Suppressor macrophage treated with lipopolysaccharide for 1 hour (primary cell): ENCODE results near the gene SH2D4B.

ENCODE experiments used
- DNase-seq, 3 donors: peaks; one replicate each; pipeline ENCODE4 v3.0.0-alpha.2; 2020 to 2022

The SH2D4B gene

DNA sequence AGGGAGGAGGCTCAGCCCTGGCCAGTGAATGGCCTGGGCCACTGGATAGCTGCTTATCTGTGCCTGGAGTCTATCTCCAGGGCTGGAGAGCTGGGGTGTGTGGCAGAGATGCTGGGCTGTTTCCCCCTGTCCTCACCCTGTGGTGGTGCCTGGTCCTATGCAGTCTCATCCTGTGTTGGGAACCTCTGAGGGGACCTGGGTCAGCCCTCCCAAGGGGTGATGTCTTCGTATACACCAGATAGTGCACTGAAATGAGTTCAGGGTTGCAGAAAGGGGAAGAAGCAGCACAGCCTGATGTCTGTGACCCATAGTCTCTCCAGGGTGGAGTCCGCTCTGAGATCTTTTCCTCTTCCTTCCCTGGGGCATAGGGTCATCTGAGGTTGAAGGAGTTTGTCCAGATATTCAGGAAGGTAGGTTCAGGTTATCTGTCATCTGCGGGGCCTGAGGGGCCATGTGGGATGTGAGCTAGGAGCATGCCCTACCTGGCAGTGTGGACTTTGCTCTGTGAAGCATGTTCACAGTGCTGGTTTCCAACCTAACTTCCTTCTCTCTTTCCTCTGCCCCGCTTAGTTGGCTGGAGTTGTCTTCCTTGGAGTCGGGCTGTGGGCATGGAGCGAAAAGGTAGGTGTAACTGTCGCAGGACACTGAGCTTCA is 33.4 kb upstream of the SH2D4B start:
- peak; percentile 66 to 68 (median 67) for DNase-seq

DNA sequence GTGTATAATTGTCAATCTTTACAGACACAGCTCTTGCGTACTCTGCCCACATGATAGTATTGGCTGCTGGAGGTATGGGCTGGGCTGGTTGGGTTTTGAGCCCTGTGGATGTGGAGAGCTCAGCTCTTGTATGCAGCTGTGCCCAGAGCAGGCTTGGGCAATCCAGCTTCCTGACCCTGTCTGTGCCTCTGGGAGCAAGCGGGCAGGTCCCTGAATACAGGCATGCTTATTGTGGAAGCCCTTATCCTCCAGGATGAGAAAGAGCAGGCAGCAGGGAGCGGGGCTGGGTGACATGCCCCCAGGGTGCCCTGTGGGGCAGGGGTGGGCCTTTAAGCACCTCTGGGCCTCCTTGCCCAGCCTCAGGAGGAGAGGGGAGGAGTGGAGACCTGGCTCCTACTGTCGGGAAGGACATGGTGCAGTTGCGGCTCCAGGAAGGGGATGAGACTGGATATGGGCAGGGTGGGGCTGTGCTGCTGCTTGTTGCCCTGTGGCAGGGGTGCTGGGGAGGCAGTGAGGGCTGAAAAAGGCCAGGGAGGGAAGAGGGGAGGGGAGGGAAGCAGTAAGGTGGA is 32.7 kb upstream of the SH2D4B start:
- DNase-seq: no peak

DNA sequence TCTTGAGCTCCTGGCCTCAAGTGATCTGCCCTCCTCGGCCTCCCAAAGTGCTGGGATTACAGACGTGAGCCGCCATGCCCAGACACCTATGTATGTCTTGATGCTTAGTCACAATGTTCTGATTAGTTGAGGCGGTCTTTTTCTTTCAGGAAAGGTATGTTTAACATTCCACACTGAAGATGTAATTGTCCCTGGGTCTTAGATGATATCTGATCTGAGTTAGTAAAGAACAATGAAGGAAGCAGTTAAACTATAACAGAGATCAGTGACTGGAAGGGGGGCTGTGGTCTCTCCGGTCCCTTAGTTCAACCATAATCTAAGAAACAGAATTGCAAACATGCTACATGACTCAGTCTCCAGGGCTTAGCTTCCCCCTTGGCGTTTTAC is 31.5 kb upstream of the SH2D4B start:
- no peak for DNase-seq

DNA sequence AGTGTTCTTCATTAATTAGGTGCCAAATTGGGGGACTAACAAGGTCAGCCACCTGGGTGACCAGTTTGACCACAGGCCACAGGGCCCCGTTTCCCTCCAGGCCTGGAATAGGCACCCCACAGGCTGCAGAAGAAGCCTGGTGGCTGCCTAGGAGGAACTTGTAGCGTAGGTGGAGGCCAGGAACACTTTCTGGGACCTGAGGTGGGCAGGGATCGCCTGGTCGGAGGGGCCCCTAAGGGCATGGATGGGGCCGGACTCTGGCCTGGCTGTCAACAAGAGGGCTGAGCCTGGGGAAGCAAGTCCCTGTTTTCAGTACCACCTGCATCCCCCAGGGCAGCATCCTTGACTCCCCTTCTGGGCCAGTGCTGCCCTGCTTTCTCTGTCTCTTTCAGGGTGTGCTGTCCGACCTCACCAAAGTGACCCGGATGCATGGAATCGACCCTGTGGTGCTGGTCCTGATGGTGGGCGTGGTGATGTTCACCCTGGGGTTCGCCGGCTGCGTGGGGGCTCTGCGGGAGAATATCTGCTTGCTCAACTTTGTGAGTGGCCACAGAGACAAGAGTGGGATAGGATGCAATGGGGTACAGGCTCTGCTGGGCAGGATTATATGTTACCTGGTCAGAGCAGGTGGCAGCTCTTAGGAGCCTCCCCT is 30.7 kb upstream of the SH2D4B start:
- no peak for DNase-seq

DNA sequence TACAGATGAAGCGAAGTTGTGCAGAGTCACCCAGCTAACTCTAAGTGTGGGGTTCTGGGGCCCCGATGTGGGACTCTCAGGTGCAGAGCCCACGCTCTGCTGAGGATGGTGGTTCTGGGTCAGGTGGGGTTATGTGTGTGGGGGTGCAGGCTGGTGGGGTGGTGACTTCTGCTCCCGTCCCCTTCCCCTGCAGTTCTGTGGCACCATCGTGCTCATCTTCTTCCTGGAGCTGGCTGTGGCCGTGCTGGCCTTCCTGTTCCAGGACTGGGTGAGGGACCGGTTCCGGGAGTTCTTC is 28.6 kb upstream of the SH2D4B start:
- no peak for DNase-seq

DNA sequence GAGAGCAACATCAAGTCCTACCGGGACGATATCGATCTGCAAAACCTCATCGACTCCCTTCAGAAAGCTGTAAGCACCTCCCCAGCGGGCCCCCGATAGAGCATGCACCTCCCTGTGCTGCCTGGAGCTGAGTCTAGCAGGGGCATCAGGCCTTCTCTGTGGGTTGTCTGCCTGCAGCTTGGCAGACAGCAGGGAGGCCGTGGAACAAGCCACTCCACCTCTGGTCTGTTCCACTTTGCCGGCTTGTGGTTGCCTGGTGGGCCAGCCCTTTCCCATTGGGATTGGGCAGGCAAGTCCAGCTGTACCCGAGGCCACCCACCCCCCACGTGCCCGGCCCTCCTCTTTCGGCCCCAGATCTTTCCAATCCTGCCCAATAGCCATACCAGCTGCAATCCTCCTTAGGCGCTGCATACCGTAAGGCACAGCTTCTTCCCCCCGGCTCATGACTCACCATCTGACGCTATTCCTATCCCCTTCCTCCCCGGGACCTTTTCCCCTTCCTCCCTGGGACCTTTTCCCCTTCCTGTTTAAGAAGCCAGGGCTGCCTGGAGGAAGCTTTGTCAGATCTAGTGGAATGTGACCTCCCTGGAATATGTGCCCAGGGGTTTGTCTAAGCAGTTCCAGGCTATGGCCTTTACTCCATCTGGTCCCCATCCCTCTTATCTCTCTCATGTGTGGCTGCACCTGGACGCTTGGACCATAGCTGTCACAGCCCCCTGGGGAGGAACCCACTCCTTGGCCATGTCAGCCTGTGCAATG is 28.1 kb upstream of the SH2D4B start:
- DNase-seq: peak; percentile 66 to 77 (median 70)

DNA sequence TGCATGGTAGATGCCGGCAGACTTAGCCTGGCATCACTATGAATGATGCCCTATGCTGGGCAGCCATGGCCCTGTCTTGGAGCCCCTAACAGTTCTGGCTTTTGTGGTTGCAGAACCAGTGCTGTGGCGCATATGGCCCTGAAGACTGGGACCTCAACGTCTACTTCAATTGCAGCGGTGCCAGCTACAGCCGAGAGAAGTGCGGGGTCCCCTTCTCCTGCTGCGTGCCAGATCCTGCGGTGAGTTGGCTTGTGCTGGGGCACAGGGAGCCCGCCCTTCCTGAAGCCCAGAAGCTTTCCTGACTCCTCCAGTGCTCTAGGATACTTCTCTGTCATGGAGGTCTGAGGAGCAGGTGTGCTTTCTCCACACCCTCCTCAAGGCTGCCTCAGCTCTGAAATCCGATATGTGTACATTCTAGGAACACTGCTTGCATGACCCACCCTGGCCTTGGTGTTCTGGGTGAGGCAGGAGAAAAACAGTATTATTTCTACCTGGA is 25.6 kb upstream of the SH2D4B start:
- DNase-seq: no peak

DNA sequence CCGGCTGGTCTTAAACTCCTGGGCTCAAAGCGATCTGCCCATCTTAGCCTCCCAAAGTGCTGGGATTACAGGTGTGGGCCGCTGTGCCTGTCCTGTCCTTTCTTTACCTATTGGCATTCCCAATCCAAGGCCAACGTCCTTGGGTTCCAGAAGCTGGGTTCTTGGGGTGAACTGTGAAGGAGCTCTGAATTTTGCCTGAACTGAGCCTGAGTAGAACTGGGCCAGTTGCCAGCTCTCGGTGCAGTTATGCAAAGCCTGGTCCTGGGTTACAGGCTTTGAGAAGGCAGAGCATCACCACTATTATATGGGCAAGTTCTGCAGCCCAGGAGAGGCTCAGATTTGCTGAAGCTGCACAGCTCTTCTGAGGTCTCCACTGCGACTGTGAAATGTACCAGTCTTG is 24.6 kb upstream of the SH2D4B start:
- no peak for DNase-seq

DNA sequence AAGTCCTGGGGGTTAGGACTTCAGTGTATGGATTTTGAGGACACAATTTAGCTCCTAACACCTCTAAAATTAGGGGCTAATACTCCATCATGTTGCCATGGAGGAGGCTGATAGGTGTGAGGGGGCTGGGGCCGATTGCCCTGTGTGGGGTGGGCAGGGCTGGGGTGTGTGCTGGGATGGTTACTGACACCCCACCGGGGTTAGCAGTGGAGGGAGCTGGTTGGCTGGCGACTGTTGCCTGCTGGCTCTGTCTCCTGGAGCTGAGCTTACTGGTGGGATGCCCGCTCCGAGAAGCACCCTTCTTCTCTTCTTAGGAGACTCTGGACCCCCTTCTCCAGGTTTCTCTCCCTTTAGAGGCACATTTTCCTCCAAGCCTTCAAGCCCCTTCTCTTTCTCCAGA is 22.2 kb upstream of the SH2D4B start:
- no peak for DNase-seq

DNA sequence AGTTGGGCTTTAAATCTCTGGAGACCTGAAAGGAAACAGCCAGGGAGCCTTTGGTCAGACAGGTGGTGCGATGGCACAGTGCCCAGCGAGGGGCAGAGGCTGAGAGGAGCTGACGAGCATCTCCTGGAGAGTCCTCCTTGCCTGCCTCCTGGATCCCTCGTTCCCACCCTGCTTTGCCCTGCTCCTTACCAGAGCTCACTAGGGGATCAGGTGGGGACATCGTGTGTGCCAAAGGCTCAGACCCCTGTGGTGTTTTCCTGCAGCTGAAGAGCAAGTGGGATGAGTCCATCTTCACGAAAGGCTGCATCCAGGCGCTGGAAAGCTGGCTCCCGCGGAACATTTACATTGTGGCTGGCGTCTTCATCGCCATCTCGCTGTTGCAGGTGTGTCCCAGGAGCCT is 21.8 kb upstream of the SH2D4B start:
- DNase-seq: no peak

DNA sequence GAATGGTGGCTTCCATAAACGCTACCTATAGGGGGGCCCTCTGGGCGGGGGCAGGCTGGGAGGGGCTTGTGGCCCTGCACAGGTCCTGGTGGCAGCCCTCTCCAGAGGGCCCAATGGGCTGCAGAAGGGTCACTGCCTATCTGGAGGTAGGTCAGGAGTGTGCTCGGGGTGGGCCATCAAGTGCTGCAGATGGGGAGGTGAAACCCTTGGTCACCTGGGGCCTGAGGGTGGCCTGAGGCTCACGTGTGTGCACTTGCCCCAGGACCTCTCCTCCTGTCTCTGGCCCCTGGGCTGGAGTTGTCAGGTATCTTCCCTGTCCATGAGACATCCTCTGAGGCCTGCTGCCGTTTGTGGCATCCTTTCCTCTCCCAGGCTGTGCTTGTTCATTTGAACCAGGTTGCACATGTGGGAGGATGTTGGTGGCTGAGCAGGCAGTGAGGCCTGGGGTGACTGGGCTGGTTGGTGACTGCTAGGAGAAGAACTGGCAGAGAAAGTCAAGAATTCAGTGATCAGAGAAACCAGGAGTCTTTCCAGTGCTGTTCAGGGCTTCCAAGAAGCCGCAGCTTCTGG is 21.1 kb upstream of the SH2D4B start:
- DNase-seq: no peak

DNA sequence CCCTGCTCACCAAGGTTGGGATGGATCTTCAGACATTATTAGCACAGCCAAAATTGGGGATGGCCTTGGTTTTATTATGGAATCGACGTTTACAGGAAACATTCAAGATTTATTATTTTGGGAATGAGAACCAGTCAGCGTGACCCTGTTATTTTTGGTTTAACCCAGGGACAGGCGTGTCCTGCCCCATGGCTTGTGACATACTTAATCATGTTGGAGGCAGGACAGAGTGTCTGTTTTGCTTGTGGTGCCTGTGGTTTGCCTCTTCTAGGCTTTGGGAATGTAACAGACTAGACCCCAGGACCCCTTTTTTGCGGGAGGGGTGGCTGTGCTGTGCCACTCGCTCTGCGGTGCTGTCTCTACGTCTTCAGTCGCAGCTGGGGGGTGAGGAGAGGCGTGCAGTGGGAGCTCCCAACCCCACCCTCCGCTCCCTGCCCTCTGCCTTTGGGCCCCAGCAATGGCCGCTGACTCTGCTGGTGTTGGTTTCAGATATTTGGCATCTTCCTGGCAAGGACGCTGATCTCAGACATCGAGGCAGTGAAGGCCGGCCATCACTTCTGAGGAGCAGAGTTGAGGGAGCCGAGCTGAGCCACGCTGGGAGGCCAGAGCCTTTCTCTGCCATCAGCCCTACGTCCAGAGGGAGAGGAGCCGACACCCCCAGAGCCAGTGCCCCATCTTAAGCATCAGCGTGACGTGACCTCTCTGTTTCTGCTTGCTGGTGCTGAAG is 20.1 kb upstream of the SH2D4B start:
- DNase-seq: no peak

DNA sequence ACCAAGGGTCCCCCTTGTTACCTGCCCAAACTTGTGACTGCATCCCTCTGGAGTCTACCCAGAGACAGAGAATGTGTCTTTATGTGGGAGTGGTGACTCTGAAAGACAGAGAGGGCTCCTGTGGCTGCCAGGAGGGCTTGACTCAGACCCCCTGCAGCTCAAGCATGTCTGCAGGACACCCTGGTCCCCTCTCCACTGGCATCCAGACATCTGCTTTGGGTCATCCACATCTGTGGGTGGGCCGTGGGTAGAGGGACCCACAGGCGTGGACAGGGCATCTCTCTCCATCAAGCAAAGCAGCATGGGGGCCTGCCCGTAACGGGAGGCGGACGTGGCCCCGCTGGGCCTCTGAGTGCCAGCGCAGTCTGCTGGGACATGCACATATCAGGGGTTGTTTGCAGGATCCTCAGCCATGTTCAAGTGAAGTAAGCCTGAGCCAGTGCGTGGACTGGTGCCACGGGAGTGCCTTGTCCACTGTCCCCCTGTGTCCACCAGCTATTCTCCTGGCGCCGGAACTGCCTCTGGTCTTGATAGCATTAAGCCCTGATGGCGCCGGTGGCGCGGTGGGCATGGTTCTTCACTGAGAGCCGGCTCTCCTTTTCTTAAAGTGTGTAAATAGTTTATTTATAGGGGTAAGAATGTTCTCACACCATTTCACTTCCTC is 19.4 kb upstream of the SH2D4B start:
- no peak for DNase-seq

DNA sequence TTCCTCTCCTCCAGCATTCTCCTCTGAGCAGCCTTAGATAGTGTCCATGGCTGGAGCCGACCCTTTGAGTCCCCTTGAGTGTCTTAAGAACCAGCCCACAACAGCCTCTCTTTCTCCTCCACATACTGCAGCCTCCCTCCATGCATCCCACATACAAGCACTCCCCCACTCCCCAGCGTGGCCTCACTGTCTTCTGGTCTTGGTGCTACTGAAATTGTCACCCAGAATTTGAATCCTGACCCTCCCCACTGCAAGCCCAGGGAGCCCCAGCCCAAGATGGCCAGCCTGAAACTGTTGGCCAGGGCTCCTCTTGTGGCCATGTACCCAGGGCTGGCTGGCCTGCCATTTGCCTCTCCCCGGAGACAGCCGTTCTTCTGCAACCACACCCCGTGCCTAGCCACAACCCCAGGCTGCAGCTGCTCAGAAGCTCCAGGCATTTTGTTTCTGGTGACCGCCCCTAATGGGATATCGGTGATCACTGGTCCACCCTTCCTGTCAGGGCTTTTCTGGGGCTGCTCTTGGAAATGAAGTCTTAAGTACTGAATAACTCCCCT is 18.8 kb upstream of the SH2D4B start:
- no peak for DNase-seq

DNA sequence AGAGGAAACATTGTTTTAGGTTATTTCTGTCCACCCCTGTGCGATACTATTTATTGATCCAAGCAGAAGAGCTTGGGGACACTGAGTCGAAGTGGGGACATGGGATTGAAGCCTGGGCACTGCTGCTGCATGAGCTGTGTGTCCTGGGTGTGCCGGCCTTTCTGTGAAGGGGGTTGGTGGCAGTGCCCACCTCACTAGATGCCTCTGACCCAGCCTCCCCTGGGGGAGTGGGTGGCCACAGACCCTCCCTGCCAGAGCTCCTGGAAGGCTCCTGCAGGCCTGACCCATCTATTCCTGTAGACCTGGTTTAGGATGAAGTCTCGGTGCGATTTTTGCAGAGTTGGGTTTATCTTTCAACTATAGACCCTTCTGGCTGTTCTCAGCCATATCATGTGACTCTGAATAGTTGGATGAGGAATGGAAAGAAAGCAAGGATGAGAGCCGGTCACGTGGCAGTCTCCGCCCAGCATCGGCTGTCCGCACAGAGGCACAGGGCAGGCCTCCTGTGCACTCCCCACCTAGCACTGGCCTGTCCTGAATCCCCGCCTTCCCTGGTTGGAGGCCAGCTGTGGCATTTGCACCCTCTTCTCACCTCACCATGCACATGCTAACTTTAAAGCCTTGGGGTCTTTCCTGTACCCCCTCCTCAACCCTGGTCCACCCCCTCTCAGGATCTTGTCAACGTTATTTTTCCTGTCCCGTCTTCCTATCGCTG is 17.6 kb upstream of the SH2D4B start:
- DNase-seq: no peak

DNA sequence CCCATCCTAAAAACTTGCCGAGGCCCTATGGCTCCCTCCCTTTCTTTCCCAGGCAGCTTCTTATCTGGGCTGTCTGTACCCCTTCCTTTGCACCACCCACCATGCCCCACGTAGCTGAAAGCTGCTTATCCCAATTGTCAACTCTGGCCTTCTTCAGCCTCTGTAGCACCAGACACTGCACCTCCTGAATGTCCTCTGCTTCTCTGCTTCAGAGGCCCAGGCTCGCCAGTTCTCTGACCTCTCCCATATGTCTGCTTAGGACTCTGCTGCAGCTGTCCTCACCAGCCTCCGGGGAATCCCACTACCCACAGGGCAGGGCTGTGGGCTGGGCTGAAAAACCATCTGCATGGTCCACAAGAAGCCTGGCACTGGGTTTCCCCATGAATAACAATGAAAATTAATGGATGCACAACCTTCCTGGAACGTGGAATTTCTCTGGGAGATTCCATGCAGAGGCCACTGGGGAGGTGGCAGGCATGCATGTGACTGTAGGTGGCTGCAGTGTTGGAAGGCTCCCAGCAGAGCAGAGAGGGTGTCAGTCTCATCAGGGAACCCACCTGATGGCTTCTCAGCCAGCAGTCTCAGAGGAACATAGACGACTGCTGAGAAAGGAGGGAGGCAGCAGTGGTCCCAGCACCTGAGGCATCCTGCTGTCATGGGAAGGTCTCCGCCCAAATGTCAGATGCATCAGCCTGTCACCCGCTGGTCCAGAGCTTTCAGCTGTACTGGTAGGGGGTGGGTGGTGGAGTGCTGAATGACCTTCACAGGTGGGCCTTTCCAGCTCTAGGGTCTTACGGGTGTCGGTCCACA is 16.8 kb upstream of the SH2D4B start:
- DNase-seq: peak in 2 of 3 donors; percentile 37 to 55

DNA sequence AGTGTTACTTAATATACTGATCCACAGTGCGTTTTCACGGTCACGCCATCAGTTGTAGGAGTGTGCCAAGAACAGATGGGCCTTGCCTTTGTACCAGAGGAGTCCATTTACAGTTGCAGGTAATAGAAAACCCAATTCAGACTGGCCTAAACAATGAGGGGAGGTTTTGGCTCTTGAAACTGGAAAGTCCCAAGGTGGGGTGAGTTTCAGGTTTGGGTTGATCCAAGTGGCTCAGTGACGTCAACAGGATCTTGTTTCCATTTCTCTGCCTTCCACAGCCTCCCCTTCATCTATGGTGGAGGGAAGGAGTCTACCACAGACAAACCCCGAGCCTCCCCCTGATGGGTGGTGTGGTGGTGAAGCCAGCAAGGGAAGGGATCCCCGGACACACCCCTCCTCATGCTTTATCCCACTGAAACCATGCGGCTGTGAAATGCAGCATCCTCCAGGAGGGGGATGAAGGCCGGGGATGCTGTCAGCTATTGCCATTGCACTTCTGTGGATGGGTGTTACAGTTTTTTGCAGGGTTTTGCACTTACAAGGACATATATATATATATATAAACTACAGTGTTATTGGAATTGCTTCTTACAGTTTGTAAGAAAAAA is 14.8 kb upstream of the SH2D4B start:
- no peak for DNase-seq

DNA sequence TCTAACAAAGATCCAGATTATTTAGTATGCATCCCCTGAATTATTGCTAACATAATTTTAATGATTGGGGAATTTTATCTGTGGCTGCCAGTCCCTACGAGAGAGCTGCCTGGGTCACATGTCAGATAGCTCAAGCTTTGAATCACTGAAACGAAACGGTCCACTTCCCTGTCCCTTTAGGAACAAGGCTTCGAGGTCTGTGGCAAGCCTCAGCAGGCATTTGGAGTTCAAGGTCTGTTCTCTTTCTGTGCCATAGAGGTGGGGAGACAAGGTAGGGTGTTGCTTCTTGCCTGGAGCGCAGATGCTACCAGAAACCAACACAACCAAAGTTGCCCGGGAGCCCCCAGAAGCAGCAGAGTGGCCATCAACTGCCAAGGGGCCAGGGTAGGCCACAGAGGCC is 13.9 kb upstream of the SH2D4B start:
- peak; percentile 71 to 82 (median 79) for DNase-seq

DNA sequence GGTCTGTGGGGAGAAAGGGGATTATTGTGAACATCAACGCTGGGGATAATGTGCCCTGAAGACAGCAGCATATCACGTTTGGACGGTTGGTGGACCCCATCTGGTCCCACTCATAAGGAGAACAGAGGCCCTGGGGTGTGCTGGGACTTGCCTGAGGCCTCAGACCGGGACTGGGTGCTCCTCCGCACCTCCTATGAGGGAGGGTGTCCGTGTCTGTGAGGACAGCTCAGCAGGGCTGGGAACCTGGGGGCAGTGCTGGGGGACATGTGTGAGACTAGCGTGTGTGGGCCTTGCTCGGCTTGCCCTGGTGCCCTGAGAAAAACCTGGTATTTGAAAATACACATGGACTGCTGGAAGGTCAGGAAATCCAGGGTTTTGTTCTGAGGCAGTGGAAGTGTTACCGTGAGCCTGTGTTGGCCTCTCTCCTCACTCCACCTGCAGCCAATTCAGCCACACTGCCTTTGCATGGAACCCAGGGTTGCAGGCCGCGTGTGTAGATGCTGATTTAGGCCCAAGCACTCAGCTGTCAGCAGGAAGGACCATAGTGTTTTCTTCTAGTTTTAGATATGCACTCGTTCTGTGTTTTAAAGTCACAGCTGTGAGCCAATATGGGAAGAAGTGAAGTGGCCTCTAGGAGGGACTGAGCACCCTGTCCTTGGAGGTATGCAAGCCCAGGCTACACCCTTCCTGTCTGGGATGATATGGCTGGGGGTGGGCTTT is 13.4 kb upstream of the SH2D4B start:
- no peak for DNase-seq
